HG03280 (cell line): ENCODE measurements around the gene NUDT14.

Source experiments
- ATAC-seq: cut with Tn5 transposase; IDR thresholded peaks from one replicate; pipeline ENCODE4 v1.9.1; 2021; ENCODE audit warnings: mild to moderate bottlenecking, moderate library complexity; ENCODE audit not compliant: unreplicated experiment

The NUDT14 gene

DNA sequence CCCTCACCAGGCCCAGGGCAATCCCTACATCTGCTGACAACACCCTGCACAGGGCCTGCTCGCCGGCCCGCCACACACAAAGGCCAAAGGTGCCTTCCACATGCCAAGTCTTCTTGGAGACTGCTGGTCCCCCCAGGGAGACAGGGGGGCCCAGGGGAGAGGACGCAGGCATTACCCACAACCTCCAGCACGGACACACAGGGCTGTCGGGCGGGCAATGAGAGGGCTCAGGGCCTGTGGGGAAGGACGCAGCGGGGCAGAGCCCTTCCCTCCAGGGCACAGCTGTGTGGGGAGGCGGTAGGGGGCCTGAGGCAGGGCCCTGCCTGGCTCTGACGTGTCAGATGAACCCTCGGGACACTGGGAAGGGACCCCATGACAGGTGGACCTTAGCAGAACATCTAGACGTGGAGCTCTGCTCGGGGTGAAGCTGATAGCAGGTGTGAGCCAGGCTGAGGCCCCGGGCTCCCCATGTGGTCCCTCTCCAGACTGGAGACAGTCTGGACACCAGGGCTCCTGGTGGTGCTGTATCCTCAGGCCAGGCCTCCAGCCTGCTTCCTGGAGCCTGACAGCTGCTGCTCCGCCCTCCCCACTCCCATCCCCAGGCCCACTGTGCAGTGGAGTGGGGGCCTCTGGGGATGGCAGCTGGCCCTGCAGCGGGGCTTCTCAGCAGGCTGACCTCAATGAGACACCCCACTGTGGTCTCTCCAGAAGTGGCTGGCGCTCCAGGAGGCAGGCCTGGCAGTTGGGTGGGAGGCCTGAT lies 31.6 kb upstream of the NUDT14 start:
- no peak for ATAC-seq

DNA sequence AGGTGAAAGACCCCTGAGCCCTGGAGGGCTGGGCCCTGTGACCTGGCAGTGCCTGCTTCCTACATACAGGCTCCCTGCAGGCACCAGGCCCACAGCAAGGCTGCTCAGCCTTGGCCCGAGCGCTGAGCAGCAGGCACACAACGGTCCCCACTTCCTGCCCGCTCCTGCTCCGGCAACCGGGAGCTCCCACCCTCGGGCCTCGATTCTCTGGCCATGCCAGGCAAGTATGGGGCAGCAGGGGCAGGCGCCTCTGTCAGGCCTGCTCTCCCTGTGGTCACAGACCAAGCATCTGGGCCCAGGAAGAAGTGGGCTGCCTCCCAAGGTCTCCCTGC lies 30.6 kb upstream of the NUDT14 start:
- no peak for ATAC-seq

- no peak for ATAC-seq
These were observed 30.1 kb upstream of the NUDT14 start for GRCh38 chr14:105211086-105211757.

GRCh38 chr14:105210266-105211025 lies 29.3 kb upstream of the NUDT14 start:
- ATAC-seq, result no peak

DNA sequence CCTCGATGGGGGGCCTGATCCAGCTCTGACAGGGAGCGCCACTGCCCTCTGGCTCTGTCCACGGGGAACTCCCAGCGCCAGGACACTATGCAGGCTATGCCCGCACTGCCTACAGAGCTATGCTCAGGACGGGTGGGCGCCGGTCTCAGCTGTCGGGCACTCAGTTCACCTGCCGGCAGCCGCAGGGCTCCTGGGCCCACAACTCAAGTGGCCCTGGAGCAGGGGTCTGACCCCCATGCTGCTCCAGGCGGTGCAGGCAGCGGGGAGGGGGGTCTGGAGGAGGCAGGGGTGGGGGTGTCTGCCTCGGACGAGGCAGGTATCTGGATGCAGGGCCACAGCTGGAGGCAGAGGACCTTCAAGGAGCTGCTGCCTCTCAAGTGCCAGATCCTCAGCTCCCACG lies 28.5 kb upstream of the NUDT14 start:
- no peak for ATAC-seq

DNA sequence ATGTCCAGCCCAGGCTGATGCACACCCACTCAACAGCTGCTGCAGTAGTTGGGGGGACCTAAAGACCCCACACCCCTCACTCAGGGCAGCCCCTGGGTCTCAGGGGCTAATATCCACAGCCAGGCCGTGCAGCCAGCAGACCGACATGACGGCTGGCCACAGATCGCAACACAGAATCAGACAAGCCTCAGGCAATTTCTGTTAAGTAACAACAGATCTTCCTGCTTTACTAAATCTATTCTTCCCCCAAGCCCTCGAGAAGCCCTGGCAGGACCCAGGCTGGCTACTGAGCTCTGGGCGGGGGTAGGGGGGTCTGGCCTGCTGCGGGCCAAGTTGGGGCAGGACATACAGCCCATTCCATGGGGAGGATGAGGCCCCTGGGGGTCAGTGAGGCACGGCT lies 28.0 kb upstream of the NUDT14 start:
- ATAC-seq, result no peak

DNA sequence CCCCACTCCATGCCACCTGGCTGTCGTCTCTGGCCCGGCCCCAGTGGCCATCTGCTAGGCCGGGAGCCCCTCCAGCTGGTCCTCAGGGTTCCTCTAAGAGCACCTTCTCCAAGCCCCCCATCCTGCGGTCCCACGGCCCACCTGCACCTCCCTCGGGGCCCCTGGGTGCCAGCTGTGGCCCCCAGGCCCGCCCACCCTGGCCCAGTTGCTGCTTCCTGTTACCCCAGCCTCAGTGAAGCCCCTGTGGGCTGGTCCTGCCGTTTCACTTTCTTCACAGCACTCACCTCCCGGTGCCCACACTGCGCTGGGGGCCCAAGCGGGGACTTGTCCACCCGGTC lies 27.6 kb upstream of the NUDT14 start:
- no peak for ATAC-seq

DNA sequence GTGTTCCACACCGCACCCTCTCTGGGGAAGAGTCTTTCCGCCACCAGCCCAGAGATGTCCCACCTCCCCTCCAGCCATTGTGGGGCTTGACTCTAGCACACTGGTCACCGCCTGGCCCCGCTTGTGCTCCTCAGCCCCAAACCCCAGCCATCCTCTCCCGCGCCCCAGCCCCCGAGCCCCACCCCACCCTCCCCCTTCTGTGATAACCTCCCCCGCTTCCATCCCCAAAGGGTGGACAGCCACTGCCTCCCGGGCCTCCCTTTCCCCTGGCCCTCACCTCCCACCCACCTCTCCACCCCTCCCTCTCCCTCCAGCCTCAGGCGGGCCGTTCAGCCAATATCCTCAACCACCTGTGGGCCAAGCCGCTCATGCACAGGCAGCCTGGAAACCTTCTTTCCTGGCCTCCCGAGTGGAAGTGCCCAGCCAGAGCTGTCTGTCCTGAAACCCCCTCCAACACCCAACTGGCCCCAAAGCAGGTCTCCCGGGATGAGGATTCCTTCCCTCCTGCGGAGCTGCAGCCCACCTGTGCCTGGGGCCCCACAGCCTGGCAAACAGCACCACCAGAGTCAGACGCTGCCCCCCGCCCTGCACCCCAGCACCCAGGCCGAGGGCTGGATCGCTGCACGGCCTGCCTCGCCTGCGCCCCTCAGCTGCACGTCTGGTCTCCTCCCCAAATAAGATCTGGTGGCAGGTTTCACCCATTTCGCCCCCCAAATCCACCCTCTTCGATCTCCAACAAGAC lies 27.1 kb upstream of the NUDT14 start:
- ATAC-seq, result no peak

DNA sequence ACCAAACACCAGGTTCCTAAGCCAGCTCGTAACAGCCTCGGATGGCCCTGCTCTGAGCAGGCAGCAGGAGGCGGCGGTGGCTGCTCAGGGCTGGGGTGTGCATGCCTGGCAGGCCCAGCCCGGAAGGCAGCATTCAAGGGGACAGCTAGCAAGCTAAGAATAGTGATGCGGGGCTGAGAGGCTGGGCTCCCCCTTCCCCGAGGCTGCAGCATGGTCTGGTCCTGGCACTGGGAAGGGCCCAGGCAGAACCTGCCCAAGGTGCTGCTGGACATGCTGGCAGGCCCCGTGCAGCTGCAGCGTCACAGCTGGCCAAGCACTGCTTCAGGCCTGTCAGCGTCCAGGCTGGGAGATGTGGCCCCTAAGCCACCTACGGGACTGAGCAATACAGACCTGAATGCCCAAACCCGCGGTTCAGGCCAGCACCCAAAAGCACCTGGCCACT lies 26.4 kb upstream of the NUDT14 start:
- no peak for ATAC-seq

DNA sequence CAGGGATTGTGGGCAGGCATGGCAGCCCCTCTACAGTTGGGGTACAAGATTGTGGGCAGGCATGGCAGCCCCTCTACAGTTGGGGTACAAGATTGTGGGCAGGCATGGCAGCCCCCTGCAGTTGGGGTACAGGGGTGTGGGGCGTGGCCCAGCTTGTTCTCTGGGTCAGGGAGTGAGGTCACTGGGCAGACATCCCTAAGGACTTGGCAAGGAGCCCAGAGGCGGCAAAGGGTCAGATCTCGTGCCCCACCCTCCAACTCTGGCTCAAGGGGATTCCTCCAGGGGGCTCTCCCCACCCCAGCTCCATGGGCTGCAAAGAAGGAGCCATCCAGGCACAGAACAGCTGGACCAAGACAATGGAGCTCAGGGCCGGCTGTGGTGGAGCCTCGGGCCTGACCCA lies 25.8 kb upstream of the NUDT14 start:
- ATAC-seq, result no peak

DNA sequence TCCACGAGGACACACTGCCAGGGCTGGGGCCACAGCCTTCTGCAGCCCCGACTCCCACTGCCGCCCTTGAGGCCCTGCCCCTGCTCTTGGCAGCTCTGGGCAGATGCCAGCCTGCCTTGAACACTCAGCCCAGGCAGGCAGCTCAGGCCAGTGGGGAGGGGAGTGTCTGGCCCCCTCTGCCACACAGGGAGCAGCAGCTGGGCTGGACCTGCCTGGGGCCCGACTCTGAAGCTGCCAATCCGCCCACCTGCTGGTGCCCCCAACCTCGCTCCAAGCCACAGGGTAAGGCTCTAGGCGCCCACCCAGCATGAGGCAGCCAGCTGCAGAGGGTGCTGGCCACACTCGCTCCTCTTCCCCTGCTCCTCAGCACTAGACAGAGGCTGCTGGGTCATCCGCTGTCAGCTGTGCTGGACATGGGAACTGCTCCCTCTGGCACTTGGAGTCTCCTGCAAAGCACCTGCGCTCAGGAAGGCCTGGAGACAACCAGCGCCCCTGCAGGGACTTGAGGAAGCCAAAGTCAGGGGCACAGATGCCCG lies 24.6 kb upstream of the NUDT14 start:
- no peak for ATAC-seq

- ATAC-seq, result no peak
These were observed 24.0 kb upstream of the NUDT14 start for GRCh38 chr14:105204931-105205672.

GRCh38 chr14:105204206-105204930 lies 23.3 kb upstream of the NUDT14 start:
- no peak for ATAC-seq

GRCh38 chr14:105203701-105204100 lies 22.6 kb upstream of the NUDT14 start:
- ATAC-seq, result no peak

GRCh38 chr14:105203057-105203531 lies 22.0 kb upstream of the NUDT14 start:
- no peak for ATAC-seq

DNA sequence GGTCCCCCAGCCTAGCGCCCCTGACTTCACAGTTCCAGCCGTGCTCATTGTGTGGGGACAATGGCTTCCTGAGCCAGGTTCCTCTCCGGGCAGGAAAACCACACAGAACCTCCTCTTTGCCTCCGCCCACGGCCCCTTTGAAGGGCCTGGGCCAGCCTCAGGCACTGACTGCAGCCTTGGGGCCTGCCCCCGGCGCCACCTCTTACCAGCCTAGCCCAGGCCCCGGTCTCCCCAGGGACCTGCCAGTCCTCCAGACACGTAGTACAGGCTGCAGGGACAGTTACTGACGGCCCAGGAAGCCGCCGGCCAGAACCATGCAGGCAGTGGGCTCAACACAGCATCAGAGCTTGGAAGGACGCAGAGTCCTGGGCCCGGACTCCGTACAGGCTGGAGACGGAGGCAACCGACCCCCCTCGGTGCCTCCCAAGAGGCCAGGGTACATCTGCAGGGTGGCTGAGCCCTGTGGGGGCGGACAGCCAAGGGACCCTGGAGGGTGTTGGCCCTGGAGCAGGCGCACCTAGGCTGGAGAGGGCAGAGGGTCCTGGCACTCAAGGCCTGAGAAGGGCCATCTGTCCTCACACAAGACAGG lies 20.9 kb upstream of the NUDT14 start:
- ATAC-seq, result no peak

- no peak for ATAC-seq
These were observed 20.2 kb upstream of the NUDT14 start for GRCh38 chr14:105201156-105201924.

DNA sequence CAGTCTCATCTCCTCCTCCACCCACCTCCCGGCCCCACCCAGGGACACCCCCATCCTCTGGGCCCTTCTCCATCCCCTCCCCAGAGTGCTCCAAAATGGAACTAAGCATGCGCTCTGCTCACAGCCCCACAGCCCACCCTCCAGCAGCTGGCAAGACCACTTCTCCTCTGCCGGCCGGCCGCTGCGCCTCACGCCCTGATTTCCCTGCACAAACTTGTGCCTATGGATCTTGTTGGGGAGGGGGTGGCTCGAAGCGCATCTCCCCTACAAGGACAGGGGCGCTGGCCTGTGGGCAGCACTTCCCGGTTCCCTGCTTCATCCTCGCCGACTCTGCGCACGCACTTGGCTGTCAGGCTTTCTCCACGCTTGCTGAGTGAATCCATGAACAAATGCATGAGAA lies 19.5 kb upstream of the NUDT14 start:
- ATAC-seq, result no peak

DNA sequence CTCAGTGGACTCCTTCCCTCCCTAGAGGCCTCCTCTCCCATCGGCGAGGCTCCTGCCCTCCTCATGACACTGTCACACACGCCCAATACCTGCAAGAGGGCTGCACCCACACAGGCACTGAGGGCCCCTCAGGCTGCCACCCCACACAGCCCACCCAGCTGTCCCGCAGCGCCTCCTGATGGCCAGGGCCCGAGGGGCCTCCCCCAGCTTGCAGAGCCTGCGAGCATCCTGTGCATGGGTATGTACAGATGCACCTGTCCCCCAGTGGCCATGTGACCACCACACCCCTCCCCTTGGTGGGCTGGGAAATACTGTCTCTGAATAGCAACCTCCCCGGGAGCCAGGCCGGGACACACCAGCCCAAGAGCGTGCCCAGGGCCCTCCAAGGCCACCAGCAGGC lies 19.0 kb upstream of the NUDT14 start:
- no peak for ATAC-seq
